Measurements from ENCODE around the gene NARF. TPM values are rescaled to one million over a fixed set of nuclear protein-coding genes. Genes with fewer than 3 reads are reported as not detected.

The NARF gene
- total RNA-seq, 3 donors from 2014 or later = 40.9 to 55.9 (median 45.9) TPM

- no peak for DNase-seq
- peaks cover 19% of the 10 kb centered on the region for H3K4me1 Mint-ChIP-seq (ENCODE audit: low read depth)
- H3K27me3 Mint-ChIP-seq (ENCODE audit: low read depth) = no peaks in the 10 kb centered on the region
- ATAC-seq = no peak
- H3K4me3 Mint-ChIP-seq = no peak overlapping the region
- H3K9me3 Mint-ChIP-seq = no peaks in the 10 kb centered on the region
- peaks cover 14% of the 10 kb centered on the region for H3K36me3 Mint-ChIP-seq (ENCODE audit: insufficient read depth)
Observed at GRCh38 chr17:82489851-82490511, 31.4 kb downstream of the NARF start.

- Mint-ChIP-seq H3K36me3 (ENCODE audit: insufficient read depth) (peaks cover 10% of the 10 kb centered on the region), H3K4me3 (no peak overlapping the region), H3K27me3 (ENCODE audit: low read depth) (no peaks in the 10 kb centered on the region), H3K9me3 (no peaks in the 10 kb centered on the region), H3K4me1 (ENCODE audit: low read depth) (peaks cover 16% of the 10 kb centered on the region)
- DNase-seq (no peak), ATAC-seq (no peak)
Observed at GRCh38 chr17:82490512-82491195, 32.1 kb downstream of the NARF start.

- no peaks in the 10 kb centered on the region for H3K27me3 Mint-ChIP-seq (ENCODE audit: low read depth)
Observed at GRCh38 chr17:82491196-82491530, 32.6 kb downstream of the NARF start.

GRCh38 chr17:82491533-82491932 lies 33.0 kb downstream of the NARF start:
- Mint-ChIP-seq H3K4me1 (ENCODE audit: low read depth) (peaks cover 7% of the 10 kb centered on the region), H3K4me3 (no peak overlapping the region), H3K36me3 (ENCODE audit: insufficient read depth) (peaks cover 8% of the 10 kb centered on the region), H3K9me3 (no peaks in the 10 kb centered on the region), H3K27me3 (ENCODE audit: low read depth) (no peaks in the 10 kb centered on the region)
- ATAC-seq = no peak
- no peak for DNase-seq

More at GRCh38 chr17:82491196-82491530, 32.6 kb downstream of the NARF start:
- ATAC-seq (no peak), DNase-seq (no peak)
- Mint-ChIP-seq H3K9me3 (no peaks in the 10 kb centered on the region), H3K4me3 (no peak overlapping the region), H3K36me3 (ENCODE audit: insufficient read depth) (peaks cover 10% of the 10 kb centered on the region), H3K4me1 (ENCODE audit: low read depth) (peaks cover 11% of the 10 kb centered on the region)

GRCh38 chr17:82492643-82493225 lies 34.2 kb downstream of the NARF start:
- H3K36me3 Mint-ChIP-seq (ENCODE audit: insufficient read depth) = peaks cover 7% of the 10 kb centered on the region
- no peak for DNase-seq
- no peak overlapping the region for H3K4me3 Mint-ChIP-seq
- H3K27me3 Mint-ChIP-seq (ENCODE audit: low read depth) = no peaks in the 10 kb centered on the region
- H3K9me3 Mint-ChIP-seq = no peaks in the 10 kb centered on the region
- no peak for ATAC-seq
- peaks cover 5% of the 10 kb centered on the region for H3K4me1 Mint-ChIP-seq (ENCODE audit: low read depth)

- ATAC-seq (no peak), DNase-seq (no peak)
- H3K27me3 Mint-ChIP-seq (ENCODE audit: low read depth) = no peaks in the 10 kb centered on the region
- H3K4me1 Mint-ChIP-seq (ENCODE audit: low read depth) = peaks cover 9% of the 10 kb centered on the region
- peaks cover 6% of the 10 kb centered on the region for H3K36me3 Mint-ChIP-seq (ENCODE audit: insufficient read depth)
- H3K9me3 Mint-ChIP-seq = no peaks in the 10 kb centered on the region
- no peak overlapping the region for H3K4me3 Mint-ChIP-seq
Observed at GRCh38 chr17:82493226-82493781, 34.8 kb downstream of the NARF start.

GRCh38 chr17:82494236-82495055 lies 35.9 kb downstream of the NARF start:
- ATAC-seq (peak; percentile 74 to 75), DNase-seq (peak; percentile 85)
- peaks cover 12% of the 10 kb centered on the region for H3K4me1 Mint-ChIP-seq (ENCODE audit: low read depth)
- no peaks in the 10 kb centered on the region for H3K9me3 Mint-ChIP-seq
- peak overlapping the region; percentile 64 for H3K4me3 Mint-ChIP-seq
- no peaks in the 10 kb centered on the region for H3K36me3 Mint-ChIP-seq (ENCODE audit: insufficient read depth)
- H3K27me3 Mint-ChIP-seq (ENCODE audit: low read depth) = no peaks in the 10 kb centered on the region

GRCh38 chr17:82495844-82496528 lies 37.4 kb downstream of the NARF start:
- Mint-ChIP-seq H3K9me3 (no peaks in the 10 kb centered on the region), H3K4me1 (ENCODE audit: low read depth) (peaks cover 12% of the 10 kb centered on the region), H3K27me3 (ENCODE audit: low read depth) (no peaks in the 10 kb centered on the region), H3K4me3 (peak overlapping the region; percentile 69), H3K36me3 (ENCODE audit: insufficient read depth) (no peaks in the 10 kb centered on the region)
- DNase-seq (no peak), ATAC-seq (no peak)

- Mint-ChIP-seq H3K9me3 (no peaks in the 10 kb centered on the region), H3K4me3 (peak overlapping the region; percentile 69), H3K36me3 (ENCODE audit: insufficient read depth) (no peaks in the 10 kb centered on the region), H3K27me3 (ENCODE audit: low read depth) (no peaks in the 10 kb centered on the region), H3K4me1 (ENCODE audit: low read depth) (peaks cover 12% of the 10 kb centered on the region)
- ATAC-seq (peak; percentile 67 to 69), DNase-seq (peak; percentile 83)
Observed at GRCh38 chr17:82496529-82497434, 38.2 kb downstream of the NARF start.

GRCh38 chr17:82497483-82498405 lies 39.2 kb downstream of the NARF start:
- ATAC-seq (peak; percentile 21 to 38), DNase-seq (peak; percentile 13)
- Mint-ChIP-seq H3K27me3 (ENCODE audit: low read depth) (no peaks in the 10 kb centered on the region), H3K9me3 (no peaks in the 10 kb centered on the region), H3K4me3 (peak overlapping the region; percentile 83), H3K36me3 (ENCODE audit: insufficient read depth) (no peaks in the 10 kb centered on the region), H3K4me1 (ENCODE audit: low read depth) (peaks cover 12% of the 10 kb centered on the region)

- H3K27me3 Mint-ChIP-seq (ENCODE audit: low read depth) = no peaks in the 10 kb centered on the region
Observed at GRCh38 chr17:82502207-82502606, 43.7 kb downstream of the NARF start.

GRCh38 chr17:82503094-82503727 lies 44.7 kb downstream of the NARF start:
- ATAC-seq = no peak
- DNase-seq = no peak
- Mint-ChIP-seq H3K27me3 (ENCODE audit: low read depth) (no peaks in the 10 kb centered on the region), H3K9me3 (no peaks in the 10 kb centered on the region), H3K4me3 (no peak overlapping the region), H3K4me1 (ENCODE audit: low read depth) (peaks cover 10% of the 10 kb centered on the region), H3K36me3 (ENCODE audit: insufficient read depth) (no peaks in the 10 kb centered on the region)

More at GRCh38 chr17:82502207-82502606, 43.7 kb downstream of the NARF start:
- Mint-ChIP-seq H3K36me3 (ENCODE audit: insufficient read depth) (no peaks in the 10 kb centered on the region), H3K4me3 (no peak overlapping the region), H3K4me1 (ENCODE audit: low read depth) (peaks cover 14% of the 10 kb centered on the region), H3K9me3 (no peaks in the 10 kb centered on the region)
- no peak for DNase-seq
- ATAC-seq = no peak
